NB4 (cell line): ENCODE measurements around the gene LGR5.

Experiments used
- MYC ChIP-seq: IDR thresholded peaks from 2 replicates; pipeline ENCODE4 v1.6.1; 2011; ENCODE audit warnings: low read depth, low read length
- TF ChIP-seq, protein P1 (sequence below): IDR thresholded peaks from one replicate; pipeline ENCODE4 v1.5.1; 2012; ENCODE audit warnings: low read depth, low read length

DNA sequence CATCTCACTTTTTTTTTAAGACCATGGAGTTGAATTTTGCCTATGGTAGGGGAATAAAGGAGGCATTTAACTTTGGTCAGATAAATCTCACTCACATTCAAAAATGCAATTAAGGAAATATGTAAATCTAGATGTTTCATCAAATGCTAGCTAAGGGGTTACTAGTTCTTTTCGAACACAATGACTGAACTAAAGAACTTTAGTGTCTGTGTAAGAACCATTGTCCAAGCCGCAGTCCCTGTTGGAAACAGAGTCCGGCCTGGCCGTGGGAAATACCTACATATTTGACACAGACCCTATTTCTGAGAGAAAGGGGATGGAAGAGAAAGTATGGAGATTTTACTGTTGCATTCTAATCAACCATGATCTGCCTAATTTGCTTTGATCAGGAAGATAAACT is 17.4 kb downstream of the LGR5 start:
- TF ChIP-seq, protein P1, sequence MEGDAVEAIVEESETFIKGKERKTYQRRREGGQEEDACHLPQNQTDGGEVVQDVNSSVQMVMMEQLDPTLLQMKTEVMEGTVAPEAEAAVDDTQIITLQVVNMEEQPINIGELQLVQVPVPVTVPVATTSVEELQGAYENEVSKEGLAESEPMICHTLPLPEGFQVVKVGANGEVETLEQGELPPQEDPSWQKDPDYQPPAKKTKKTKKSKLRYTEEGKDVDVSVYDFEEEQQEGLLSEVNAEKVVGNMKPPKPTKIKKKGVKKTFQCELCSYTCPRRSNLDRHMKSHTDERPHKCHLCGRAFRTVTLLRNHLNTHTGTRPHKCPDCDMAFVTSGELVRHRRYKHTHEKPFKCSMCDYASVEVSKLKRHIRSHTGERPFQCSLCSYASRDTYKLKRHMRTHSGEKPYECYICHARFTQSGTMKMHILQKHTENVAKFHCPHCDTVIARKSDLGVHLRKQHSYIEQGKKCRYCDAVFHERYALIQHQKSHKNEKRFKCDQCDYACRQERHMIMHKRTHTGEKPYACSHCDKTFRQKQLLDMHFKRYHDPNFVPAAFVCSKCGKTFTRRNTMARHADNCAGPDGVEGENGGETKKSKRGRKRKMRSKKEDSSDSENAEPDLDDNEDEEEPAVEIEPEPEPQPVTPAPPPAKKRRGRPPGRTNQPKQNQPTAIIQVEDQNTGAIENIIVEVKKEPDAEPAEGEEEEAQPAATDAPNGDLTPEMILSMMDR = no peak
- TF ChIP-seq MYC = no peak
